GM19238 (cell line): Measurements from ENCODE around the gene DOCK9.
"Not testable (repeated sequence)": the region's sequence is repeated elsewhere in the genome, so short reads cannot be mapped to it uniquely, and the experiment has no call there.

Source experiments
- DNase-seq: peaks from one replicate; pipeline ENCODE4 v3.0.0; 2011; ENCODE audit warnings: low spot score; ENCODE audit not compliant: insufficient read length

DOCK9 gene

DNA sequence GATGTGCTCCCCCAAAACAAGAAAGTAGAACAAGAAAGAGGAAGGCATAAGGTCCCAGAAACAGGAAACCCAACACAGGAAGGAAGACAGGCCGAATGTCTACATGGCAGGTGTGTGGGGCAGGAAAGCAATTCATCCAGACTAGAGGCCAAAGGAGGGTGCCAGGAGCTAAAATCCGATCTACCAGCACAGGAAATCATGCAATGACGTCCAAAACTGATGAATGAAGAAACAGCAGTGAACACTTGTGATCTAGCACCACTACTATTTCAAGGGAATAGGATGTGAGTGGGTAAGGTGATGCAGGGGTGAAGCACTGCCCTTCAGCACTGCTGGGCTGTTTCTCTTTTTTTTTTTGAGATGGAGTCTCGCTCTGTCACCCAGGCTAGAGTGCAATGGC lies 59.1 kb downstream of the DOCK9 start:
- no peak for DNase-seq

DNA sequence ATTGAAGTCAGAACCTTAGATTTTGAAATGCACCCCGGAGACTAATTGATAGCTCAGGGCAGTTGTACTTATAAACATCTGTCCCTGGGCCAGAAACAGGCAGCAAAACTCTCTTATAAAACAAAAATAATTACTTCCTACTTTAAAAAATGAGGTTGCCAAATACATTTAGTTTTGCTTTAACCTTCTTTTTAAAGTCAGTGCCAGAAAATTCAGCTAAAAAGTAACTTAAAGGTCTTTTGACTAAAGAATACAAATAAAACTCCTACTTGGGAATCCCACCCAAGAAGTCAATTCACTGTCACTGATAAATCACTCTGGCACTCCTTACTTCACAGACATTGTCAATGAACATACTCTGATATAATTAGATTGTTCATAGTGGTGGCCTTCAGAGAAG lies 60.7 kb downstream of the DOCK9 start:
- DNase-seq, result no peak

DNA sequence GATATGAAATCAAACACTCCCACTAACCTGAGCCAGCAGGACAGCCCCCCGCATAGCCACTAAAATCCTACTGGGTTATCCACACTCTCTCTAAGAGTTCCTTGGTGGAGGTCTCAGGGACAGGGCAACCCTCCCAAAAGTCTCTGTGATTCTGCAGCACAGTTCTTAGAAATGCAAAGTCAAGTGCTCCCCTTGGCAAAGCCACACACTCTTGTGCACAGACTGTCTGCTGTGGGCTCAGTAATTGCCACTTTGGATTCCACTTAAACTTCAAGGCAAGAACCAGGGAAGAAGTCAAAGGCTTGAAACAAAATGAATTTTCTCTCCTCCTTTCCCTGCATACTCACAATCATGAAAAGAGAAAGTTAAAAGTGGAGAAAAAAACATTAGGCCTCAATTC lies 61.5 kb downstream of the DOCK9 start:
- no peak for DNase-seq

DNA sequence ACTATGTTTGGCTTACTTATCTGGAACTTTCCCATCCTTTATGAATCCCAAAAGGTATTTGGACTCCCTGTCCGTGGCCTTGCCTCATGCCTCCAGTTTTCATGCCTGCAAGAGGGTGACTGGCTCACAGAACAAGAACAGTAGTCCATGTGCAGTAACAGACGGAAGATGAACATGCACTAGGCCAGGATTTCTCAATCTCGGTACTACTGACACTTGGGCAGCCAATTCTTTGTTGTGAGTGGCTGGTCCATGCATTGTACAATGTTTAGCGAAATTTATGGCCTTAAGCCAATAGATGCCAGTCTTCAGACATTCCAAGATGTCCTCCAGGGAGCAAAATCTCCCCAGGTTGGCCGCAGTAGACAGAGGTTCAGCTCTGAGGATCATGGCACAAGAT lies 61.9 kb downstream of the DOCK9 start:
- DNase-seq, result no peak

DNA sequence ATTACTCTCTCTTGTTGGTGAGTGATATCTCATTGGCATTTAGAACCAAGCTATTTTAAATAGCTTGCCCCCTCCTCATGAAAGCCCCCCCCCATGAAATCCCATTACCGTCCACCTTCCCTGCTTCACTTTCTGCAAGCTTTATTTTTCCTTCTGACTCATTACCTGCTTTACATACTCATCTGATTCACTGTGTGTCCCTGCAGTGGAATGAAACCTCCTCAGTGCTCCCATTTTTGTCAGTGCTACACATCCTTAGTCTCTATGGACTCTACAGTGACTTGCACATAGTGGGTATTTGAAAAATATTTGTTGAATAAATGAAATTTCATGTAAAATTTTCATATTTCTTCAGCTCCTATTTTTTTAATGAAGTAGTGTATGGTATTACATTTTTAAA lies 62.3 kb downstream of the DOCK9 start:
- no peak for DNase-seq

DNA sequence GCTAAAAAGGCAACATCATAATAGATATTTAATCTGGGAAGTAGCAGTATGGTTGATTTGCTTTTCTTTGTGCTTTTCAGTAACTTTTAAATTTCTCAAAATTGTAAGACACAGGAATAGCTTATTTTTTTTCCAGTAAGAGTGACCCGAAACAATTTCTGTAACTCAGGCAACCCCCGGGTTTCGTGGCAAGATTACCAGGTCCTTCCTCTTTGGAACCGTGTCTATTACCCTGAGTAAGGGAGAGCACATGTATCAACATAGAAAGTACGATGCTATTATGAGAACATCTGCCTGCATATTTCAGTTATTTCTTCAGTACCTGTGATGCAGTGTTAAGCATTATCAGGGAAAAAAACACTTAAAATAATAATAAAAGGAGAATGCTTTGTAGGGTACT lies 64.1 kb downstream of the DOCK9 start:
- DNase-seq, result no peak

DNA sequence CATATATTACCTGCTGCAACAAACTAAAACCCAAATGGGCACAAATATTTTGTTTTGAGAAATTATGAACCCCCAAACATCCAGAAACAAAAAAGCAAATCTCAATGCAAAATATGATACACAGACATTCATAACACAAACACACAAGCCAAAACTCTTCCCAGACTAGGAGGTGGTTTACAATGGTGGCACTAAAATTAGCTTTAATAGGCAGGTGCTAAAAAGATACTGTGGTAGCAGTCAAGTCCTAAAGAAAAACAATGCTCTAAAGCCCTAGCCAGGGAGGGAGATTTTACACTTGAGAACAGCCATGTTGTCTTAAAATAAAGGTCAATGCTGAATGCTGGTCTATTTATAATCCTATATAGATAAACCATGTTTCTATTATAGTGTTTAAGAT lies 65.0 kb downstream of the DOCK9 start:
- DNase-seq, result no peak

DNA sequence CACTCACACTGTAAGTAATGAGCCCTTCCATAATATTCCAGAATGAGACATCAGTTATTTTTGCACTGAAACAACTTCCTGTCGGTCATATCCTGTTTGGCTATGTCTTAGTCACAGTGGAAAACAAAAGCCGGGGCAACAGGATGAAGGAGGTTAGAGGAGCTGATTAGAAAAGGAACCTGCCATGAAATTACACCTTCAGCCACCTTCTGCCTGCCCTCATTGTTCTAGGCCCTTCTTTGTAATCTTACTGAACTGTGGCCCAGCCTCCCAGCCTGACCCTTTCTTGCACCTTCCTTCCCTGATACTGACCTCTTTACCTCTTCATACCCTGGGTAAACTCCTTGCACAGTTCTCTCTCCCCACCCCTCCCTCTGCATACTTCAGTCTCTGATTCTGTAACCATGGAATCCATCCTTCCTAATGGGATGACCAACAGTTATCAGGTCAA lies 67.3 kb downstream of the DOCK9 start:
- DNase-seq, result no peak

DNA sequence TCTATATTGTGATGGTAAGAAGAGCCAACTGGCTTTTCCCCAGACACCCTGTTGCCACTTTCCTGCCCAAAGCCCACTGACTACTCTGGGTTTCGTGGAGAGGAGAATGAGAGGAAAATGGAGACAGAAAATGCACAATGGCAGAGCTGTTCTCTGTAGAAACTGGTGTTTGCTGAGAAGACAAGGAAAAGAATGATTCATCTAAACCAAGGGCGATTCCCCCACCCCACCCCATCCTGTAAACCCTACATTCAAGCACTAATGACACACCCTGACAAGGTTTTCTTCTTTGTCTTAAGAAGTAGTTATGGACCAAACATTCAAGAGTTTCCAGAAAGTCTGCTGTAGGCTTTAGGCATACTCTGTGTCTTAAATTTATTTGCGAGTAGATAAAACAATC lies 68.8 kb downstream of the DOCK9 start:
- no peak for DNase-seq

DNA sequence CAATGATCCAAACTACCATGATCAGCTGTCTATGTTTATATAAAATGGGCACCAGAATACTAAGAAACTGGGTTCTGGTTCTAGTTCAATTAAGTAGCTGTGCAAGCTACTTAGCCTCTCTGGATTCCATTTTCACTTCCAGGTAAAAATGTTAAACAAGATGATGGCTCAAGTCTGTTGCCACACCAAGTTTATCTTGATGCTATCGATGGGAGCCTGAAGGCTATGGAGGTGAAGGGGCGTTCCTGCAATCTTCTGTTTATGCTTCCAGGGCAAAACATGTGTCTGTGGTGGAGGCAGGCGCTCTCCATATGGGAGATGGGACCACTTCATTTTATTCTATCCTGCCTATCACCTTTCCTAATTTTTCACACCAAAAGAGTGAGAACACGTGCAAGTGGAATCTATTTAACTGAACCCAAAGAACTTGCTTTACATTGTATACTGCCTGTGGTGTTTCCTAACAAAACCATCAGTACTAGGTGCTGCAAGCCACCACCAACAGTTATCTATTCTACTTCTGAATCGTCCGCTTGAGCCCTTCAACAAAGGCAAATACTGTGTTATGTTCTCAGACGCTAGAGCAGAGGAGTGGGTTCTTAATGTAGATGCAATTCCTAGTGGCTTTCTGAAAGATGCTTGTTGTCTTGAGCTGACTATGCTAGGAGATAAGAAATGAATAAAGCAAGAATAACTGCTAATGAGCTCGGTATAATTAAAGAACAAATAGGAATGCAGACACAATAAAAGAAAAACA lies 70.9 kb downstream of the DOCK9 start:
- DNase-seq, result no peak

DNA sequence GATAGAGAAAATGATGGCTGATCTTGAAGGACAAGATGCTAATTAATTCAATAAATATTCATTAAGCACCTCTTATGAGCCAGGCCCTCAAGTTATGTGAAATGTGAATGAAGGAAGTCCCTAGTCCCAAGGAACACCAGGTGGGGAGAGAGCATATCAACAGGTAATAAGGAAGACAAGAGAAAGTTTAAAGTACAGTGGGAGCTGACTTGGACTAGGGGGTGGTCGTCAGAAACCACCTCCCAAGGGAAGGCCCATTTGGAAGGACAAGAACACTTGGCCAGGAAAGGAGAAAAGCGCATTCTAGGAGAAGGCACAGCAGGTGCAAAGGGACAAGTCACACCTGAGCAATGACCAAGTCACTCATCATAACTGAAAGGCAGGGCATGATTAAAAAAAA lies 72.7 kb downstream of the DOCK9 start:
- DNase-seq, result no peak

DNA sequence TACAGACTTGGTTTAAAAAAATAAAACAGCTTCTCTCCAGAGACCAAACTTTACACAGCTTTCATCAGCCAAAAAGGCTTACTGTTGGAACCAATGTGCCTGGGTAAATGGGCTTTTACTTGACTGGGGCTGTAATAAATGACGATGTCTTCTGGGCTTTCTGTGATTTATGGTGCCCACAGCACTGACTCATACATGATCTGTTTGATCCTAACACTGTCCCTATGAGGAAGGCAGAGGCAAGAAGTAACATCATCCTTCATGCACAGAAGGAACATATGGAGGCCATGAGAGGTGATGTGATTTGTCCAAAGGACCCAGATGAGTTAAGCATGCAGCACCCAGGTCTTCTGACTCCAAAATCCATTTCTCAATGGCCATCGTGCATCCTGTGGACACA lies 77.4 kb downstream of the DOCK9 start:
- DNase-seq, result no peak

DNA sequence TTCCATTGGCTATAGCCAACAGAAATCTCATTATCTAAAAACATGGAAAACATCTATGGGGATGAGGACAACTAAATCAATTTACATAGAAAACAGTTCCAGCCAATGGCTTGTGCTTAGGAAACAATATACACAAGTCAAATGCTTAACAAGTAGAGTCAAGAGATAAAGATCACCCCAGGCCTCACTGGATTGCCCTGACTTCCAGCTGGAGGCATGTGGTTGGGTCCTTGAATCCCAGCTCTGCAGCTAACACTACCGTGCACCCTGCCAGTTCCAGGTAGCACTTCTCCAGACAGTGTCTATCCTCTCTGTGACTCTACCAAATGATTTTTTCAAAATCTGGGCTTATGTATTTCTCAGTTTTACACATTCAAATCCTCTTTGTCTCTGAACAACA lies 80.2 kb downstream of the DOCK9 start:
- DNase-seq, result no peak

DNA sequence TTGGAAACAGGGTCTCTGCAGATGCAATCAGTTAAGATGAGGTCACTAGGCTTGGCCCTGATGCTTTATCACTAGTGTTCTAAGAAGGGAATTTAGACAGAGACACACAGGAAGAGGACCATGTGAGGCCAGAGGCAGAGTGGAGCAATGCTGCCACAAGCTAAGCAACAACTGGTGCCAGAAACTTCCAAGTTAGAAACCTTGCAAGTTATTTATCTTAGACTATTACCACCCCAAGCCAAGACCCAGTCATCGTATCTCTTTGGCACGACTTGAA lies 81.1 kb downstream of the DOCK9 start:
- no peak for DNase-seq

DNA sequence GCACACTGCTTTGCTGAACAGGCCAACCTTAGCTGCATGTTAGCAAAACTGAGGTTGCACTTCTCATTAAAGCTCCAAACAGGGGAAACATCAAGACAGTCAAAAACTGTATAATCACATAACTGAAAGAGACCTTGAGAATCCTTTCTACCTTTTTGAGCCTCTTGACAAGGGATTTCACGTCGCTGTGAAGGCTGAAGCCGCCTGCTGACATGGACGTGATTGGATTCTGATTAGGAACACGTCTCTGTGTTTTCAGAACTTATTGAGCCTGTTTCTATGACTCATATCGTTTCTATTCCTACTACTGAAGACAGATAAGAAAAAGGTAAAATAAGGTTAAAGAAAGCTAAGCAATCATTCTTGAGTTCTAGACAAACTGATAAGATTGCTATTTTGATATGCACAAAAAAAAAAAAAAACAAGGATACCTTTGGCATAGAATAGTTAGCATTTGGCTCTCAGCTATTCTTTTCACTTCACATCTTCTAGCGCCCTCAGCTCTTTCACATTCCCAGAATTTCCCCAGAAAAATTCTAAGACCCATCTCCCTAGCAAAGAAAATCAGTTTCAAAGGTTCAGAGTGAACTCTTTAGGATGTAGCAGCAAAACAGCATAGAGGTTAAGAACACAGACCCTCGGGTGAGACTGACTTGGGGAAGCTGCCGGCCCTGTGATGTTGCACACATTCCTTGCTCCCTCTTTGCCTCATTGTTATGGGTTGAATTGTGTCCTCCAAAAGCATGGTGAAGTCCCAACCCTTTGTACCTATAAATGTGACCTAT lies 81.6 kb downstream of the DOCK9 start:
- no peak for DNase-seq

DNA sequence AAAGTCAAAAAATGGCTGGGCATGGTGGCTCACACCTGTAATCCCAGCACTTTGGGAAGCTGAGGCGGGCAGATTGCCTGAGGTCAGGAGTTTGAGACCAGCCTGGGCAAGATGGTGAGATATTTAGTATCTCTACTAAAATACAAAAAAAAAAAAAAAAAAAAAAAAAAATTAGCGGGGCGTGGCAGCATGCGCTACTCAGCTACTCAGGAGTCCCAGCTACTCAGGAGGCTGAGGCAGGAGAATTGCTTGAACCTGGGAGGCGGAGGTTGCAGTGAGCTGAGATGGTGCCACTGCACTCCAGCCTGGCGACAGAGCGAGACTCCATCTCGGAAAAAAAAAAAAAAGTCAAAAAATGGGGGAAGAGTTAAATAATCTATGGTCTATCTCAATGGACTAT lies 83.0 kb downstream of the DOCK9 start:
- DNase-seq, result not testable (repeated sequence)

DNA sequence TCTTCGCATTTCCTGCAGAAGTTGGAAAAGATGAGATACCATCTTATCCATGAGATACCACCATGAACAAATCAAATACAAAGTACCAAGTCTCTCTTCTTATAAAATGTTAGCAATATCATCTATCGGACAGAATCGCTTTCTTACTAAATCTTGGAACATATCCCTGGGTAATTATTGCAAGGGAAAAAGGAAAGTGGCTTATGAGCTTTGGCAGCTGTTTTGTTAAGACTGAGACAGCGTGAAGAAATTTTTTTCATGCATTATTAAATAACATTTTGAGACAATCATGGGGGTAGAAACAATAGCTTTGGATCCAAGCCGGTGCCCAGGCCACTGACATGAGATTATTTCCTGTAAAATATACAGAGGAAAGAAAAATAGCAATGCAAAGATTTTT lies 84.5 kb downstream of the DOCK9 start:
- DNase-seq, result no peak

DNA sequence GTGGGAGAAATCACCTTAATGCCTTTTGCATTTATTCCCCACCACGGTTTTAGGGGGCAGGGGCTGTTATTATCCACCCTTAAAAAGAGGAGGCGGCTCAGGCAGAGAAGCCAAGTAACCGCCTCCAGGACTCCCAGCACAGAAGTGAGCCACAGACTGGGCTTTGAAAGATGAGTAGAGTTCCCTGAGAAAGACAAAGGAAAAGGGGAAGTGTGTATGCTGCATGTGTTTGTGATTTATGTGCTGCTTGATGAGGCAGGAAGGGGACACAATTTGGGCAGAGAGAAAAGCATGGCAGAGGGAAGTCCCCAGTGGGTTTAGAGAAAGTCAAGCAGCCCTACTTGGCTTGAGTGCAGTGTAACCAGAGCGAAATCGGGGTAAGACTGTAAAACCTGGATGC lies 85.0 kb downstream of the DOCK9 start:
- DNase-seq, result no peak

DNA sequence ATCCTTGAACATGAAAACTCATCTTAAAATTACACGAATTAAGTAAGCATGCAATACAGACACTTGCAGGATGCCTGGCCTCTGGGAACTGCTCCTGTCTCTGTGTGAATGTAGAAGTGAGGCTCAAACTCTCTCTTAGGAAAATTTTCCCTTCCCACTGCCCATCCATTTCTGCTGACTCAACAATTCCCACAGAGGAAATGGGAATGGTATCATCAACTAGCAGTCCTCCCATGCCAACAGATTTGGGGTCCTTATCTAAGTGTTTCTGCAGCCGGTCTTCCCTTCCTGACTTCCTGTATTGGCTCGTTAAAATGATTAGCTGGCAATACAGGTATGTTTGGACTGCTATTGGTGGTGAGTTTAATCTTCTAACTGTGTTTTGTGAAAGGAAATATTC lies 85.8 kb downstream of the DOCK9 start:
- DNase-seq, result no peak

DNA sequence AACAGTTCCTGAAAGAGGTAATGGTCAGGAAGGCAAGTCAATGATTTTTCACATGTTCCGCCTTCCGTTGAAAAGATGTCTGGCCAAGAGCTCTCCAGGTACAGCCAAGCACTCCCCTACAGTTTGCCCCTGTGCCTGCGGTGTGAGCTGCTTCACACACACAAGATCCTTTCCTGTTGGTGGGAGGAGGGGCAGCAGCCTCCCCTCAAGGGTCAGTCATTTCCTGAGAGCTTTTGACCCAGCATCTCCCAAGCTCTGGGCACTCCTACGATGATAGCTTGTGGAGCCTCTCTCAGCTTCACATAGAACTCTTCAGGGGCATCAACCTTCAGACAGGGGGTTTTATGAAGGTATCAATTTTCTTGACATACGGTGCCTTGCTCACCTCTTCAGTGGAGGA lies 86.9 kb downstream of the DOCK9 start:
- no peak for DNase-seq

DNA sequence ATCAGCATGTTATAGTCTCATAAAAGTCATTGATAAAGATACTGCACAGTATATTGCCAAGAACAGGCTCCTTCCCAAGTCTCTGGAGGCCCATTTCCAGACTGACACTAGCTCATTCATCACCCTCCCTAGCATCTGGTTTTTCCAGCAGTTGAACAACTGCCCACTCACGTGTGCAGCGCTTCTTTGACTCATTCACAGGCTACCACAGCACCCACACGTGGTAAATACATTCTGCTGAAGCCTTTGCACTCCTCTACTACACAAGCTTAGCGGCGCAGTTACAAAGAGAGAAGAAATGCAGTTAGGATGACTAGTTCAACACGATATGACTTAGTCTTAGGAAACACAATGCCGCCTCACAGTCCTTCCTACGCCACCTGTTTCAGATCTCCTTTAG lies 87.7 kb downstream of the DOCK9 start:
- no peak for DNase-seq

DNA sequence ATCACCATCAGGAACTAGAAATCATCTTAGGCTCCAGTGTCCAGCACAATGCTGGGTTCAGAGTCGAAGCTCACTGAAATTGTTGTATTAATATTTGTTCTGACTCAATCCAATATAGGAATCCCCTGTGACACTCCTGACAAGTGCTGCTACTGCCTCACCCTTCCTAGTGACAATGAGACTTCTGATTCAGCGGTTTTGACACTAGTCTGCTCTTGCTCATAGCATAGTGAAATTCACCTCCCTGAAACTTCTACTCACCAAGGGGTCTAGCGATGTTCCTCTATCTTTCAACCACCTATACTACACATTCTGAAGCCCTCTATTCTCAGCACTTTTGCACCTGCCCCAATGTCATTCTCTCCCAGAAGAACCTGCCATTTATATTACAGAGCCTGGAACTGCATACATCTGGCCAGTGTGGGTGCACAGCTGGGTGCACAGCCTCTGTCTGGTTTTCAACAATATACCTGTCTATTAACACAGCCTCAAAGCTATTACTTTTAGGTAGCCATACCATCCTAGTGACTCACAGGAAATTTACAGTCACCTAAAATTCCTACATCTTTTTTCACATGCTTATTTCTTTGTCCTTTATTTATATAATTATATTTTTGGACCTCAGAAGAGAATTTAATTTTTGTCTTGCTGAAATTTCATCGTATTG lies 88.3 kb downstream of the DOCK9 start:
- DNase-seq, result no peak

DNA sequence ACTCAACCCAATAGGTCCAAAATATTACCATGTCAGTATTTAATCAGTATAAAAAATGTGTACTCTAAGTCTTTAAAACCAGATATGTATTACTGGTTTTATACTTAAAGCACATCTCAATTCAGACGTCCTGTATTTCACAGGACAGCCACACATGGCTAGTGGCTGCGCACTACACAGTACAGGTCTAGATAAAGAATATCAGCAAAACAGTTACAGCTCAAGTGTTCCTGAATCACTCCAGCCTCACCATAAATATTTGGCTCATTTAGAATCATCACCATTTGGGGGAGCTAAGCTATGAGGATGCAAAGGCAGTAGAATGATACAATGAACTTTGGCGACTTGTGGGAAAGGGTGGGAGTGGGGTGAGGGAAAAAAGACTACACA lies 89.0 kb downstream of the DOCK9 start:
- no peak for DNase-seq
